PC-3 (cell line): ENCODE data around the gene SLC25A39. TPM values are rescaled to one million over a fixed set of nuclear protein-coding genes. Genes with fewer than 3 reads are reported as not detected.

Experiments
- ATAC-seq: fragments of 200-7000 bp; cut with Tn5 transposase; 2 replicates; pipeline ENCODE4 v1.9.1; 2020; ENCODE audit warnings: mild to moderate bottlenecking, moderate library complexity
- BruUV-seq: library from RNA; stranded (reverse); fragments of 400-500 nt; replicated peaks from 2 replicates; lab custom pipeline; 2021; lab: Mats Ljungman, UMichigan
- CTCF ChIA-PET: fragments of 300-600 bp; sonication (Branson Sonifier 250); formaldehyde crosslinking; loops from one replicate; lab custom pipeline; 2022; ENCODE audit warnings: antibody characterized with exemption; lab: Charles Lee
- POLR2A ChIA-PET: fragments of 300-600 bp; sonication (Branson Sonifier 250); formaldehyde crosslinking; loops from one replicate; lab custom pipeline; 2022; ENCODE audit warnings: antibody characterized with exemption; ENCODE audit not compliant: unreplicated experiment; lab: Charles Lee
- DNase-seq: peaks from one replicate; pipeline ENCODE4 v3.0.0-alpha.2; 2015
- H2AFZ ChIP-seq: fragments of 300-600 bp; sonication (generic); 2 replicates; pipeline ENCODE4 v1.6.0; 2016; ENCODE audit warnings: antibody characterized with exemption, low read length
- H3F3A ChIP-seq: fragments of 300-600 bp; sonication (generic); one replicate; pipeline ENCODE4 v1.6.0; 2017; ENCODE audit warnings: antibody characterized with exemption, low read length, control low read depth, mild to moderate bottlenecking; ENCODE audit not compliant: unreplicated experiment
- H3K27ac ChIP-seq: fragments of 300-600 bp; sonication (generic); 2 replicates; pipeline ENCODE4 v1.5.1; 2016; ENCODE audit warnings: mild to moderate bottlenecking, low read length
- H3K27me3 ChIP-seq: fragments of 300-600 bp; sonication (generic); 2 replicates; pipeline ENCODE4 v1.6.1; 2016; ENCODE audit warnings: low read length, mixed read lengths
- H3K36me3 ChIP-seq: fragments of 300-600 bp; sonication (generic); 2 replicates; pipeline ENCODE4 v1.6.1; 2016; ENCODE audit warnings: low read depth, mixed run types, low read length, mixed read lengths
- H3K4me1 ChIP-seq: fragments of 300-600 bp; sonication (generic); 2 replicates; pipeline ENCODE4 v1.5.1; 2016; ENCODE audit warnings: low read length; ENCODE audit not compliant: insufficient read depth
- H3K4me2 ChIP-seq: fragments of 300-600 bp; sonication (generic); 2 replicates; pipeline ENCODE4 v1.6.0; 2016; ENCODE audit warnings: low read length
- H3K4me3 ChIP-seq: fragments of 300-600 bp; sonication (generic); 2 replicates; pipeline ENCODE4 v1.5.1; 2016; ENCODE audit warnings: mild to moderate bottlenecking, low read length, mixed read lengths
- H3K79me2 ChIP-seq: fragments of 300-600 bp; sonication (generic); 2 replicates; pipeline ENCODE4 v1.6.1; 2017; ENCODE audit warnings: low read length, mixed read lengths
- H3K9ac ChIP-seq: fragments of 300-600 bp; sonication (generic); 2 replicates; pipeline ENCODE4 v1.6.0; 2016; ENCODE audit warnings: mild to moderate bottlenecking, low read length
- H3K9me2 ChIP-seq: fragments of 300-600 bp; sonication (generic); replicated peaks from 2 replicates; pipeline ENCODE4 v1.6.1; 2016; ENCODE audit warnings: mixed run types, low read length, mixed read lengths
- H3K9me3 ChIP-seq: fragments of 300-600 bp; sonication (generic); 2 replicates; pipeline ENCODE4 v1.6.1; 2016; ENCODE audit warnings: low read length, mixed read lengths
- H4K20me1 ChIP-seq: fragments of 300-600 bp; sonication (generic); 2 replicates; pipeline ENCODE4 v1.6.1; 2016; ENCODE audit warnings: low read length, mixed read lengths
- CTCF ChIP-seq: fragments of 300-600 bp; sonication (generic); conservative IDR thresholded peaks from 2 replicates; pipeline ENCODE4 v1.5.1; 2017; ENCODE audit warnings: antibody characterized with exemption, low read depth, mild to moderate bottlenecking, low read length
- EZH2 ChIP-seq: fragments of 300-600 bp; sonication (generic); IDR thresholded peaks from one replicate; pipeline ENCODE4 v1.6.1; 2017; ENCODE audit warnings: antibody characterized with exemption, mild to moderate bottlenecking, low read length; ENCODE audit not compliant: unreplicated experiment
- EZH2phosphoT487 ChIP-seq: fragments of 300-600 bp; sonication (generic); IDR thresholded peaks from 2 replicates; pipeline ENCODE4 v1.6.1; 2018; ENCODE audit warnings: mild to moderate bottlenecking, antibody characterized with exemption, low read length, borderline replicate concordance
- intact Hi-C: fragments of 100-400 bp; cut with micrococcal nuclease; formaldehyde crosslinking; loops from 2 replicates; pipeline ENCODE4 v1.9.0; 2023
- total RNA-seq: library from RNA; depleted of rRNA; stranded (reverse); fragments of >200 nt; gene quantifications from 2 replicates; pipeline ENCODE4 v1.2.3, GENCODE V29; 2014

Gene SLC25A39
- total RNA-seq, 1 experiment from 2014 or later, result 726 TPM

GRCh38 chr17:44273607-44274006 lies 51.0 kb downstream of the SLC25A39 start:
- BruUV-seq, result no TSS peak
- no peak for DNase-seq
- no peaks in the 10 kb centered on the region for H3K36me3 ChIP-seq
- H3K4me2 ChIP-seq, result no peak overlapping the region
- H3K4me1 ChIP-seq, result no peaks in the 10 kb centered on the region
- no peak overlapping the region for H3K9ac ChIP-seq
- H3F3A ChIP-seq, result no peaks in the 10 kb centered on the region
- no peaks in the 10 kb centered on the region for H3K9me2 ChIP-seq
- H3K27ac ChIP-seq, result no peak overlapping the region
- no peak for TF ChIP-seq EZH2
- TF ChIP-seq CTCF, result no peak
- no peak for TF ChIP-seq EZH2phosphoT487
- intact Hi-C loops, result no loop called here
- CTCF ChIA-PET, result no interaction called here
- no peak overlapping the region for H3K4me3 ChIP-seq
- no peaks in the 10 kb centered on the region for H3K79me2 ChIP-seq
- H3K27me3 ChIP-seq, result no peaks in the 10 kb centered on the region
- no peaks in the 10 kb centered on the region for H4K20me1 ChIP-seq
- H2AFZ ChIP-seq, result no peak overlapping the region
- ATAC-seq, result no peak
- POLR2A ChIA-PET, result no interaction called here
- no peaks in the 10 kb centered on the region for H3K9me3 ChIP-seq

- no peak overlapping the region for H3K9ac ChIP-seq
- H3K27ac ChIP-seq, result no peak overlapping the region
- H3K9me2 ChIP-seq, result no peaks in the 10 kb centered on the region
- H2AFZ ChIP-seq, result no peak overlapping the region
- no peaks in the 10 kb centered on the region for H4K20me1 ChIP-seq
- H3K4me3 ChIP-seq, result no peak overlapping the region
- CTCF ChIA-PET, result no interaction called here
- no peaks in the 10 kb centered on the region for H3K36me3 ChIP-seq
- ATAC-seq (no peak), DNase-seq (no peak)
- H3K27me3 ChIP-seq, result no peaks in the 10 kb centered on the region
- intact Hi-C loops, result no loop called here
- no peaks in the 10 kb centered on the region for H3K9me3 ChIP-seq
- TF ChIP-seq EZH2 (no peak), EZH2phosphoT487 (no peak), CTCF (no peak)
- BruUV-seq, result no TSS peak
- no peaks in the 10 kb centered on the region for H3F3A ChIP-seq
- H3K79me2 ChIP-seq, result no peaks in the 10 kb centered on the region
- POLR2A ChIA-PET, result no interaction called here
- H3K4me1 ChIP-seq, result no peaks in the 10 kb centered on the region
- H3K4me2 ChIP-seq, result no peak overlapping the region
Observed at GRCh38 chr17:44272954-44273353, 51.7 kb downstream of the SLC25A39 start.

GRCh38 chr17:44272321-44272951 lies 52.2 kb downstream of the SLC25A39 start:
- no peak overlapping the region for H3K4me3 ChIP-seq
- no peak overlapping the region for H3K9ac ChIP-seq
- H3K79me2 ChIP-seq, result no peaks in the 10 kb centered on the region
- no peak overlapping the region for H2AFZ ChIP-seq
- BruUV-seq, result no TSS peak
- no peak overlapping the region for H3K4me2 ChIP-seq
- H3K36me3 ChIP-seq, result no peaks in the 10 kb centered on the region
- no peaks in the 10 kb centered on the region for H3F3A ChIP-seq
- H3K9me2 ChIP-seq, result no peaks in the 10 kb centered on the region
- intact Hi-C loops, result no loop called here
- H4K20me1 ChIP-seq, result no peaks in the 10 kb centered on the region
- POLR2A ChIA-PET, result no interaction called here
- no peak for TF ChIP-seq CTCF
- no peak for TF ChIP-seq EZH2
- TF ChIP-seq EZH2phosphoT487, result no peak
- CTCF ChIA-PET, result no interaction called here
- no peaks in the 10 kb centered on the region for H3K27me3 ChIP-seq
- no peak for DNase-seq
- H3K27ac ChIP-seq, result no peak overlapping the region
- H3K4me1 ChIP-seq, result no peaks in the 10 kb centered on the region
- no peaks in the 10 kb centered on the region for H3K9me3 ChIP-seq
- ATAC-seq, result no peak
